Naive B cell (primary cell): Measurements from ENCODE around the gene SAE1. TPM values are rescaled to one million over a fixed set of nuclear protein-coding genes. Genes with fewer than 3 reads are reported as not detected.
"Not testable (repeated sequence)": the region's sequence is repeated elsewhere in the genome, so short reads cannot be mapped to it uniquely, and the experiment has no call there.

ENCODE experiments used
- ATAC-seq, 2 donors: fragments of 150-1000 bp; cut with Tn5 transposase; 2 replicates each; pipeline ENCODE4 v1.10.0; 2021; ENCODE audit warnings: low read depth in 2 of 2, mild to moderate bottlenecking in 2 of 2, moderate library complexity in 2 of 2
- DNase-seq: peaks from one replicate; pipeline ENCODE4 v3.0.0; 2022
- H3K27ac Mint-ChIP-seq, 6 donors: one replicate each; pipeline ENCODE4 v1.8.0; 2020 to 2022; ENCODE audit warnings: mild to moderate bottlenecking in 6 of 6, mixed read lengths in 6 of 6, moderate library complexity in 5 of 6, inconsistent platforms in 2 of 6
- H3K27me3 Mint-ChIP-seq, 3 donors: one replicate each; pipeline ENCODE4 v1.8.0; 2021 to 2022; ENCODE audit warnings: mixed read lengths in 3 of 3, mild to moderate bottlenecking in 1 of 3
- H3K36me3 Mint-ChIP-seq, 2 donors: one replicate each; pipeline ENCODE4 v1.8.0; 2020 to 2022; ENCODE audit warnings: mixed read lengths in 2 of 2, inconsistent platforms in 1 of 2, mild to moderate bottlenecking in 1 of 2
- H3K4me1 Mint-ChIP-seq, 3 donors: one replicate each; pipeline ENCODE4 v1.8.0; 2020 to 2022; ENCODE audit warnings: mixed read lengths in 3 of 3, inconsistent platforms in 1 of 3, mild to moderate bottlenecking in 1 of 3, moderate library complexity in 1 of 3
- H3K4me3 Mint-ChIP-seq, 8 donors: one replicate each; pipeline ENCODE4 v1.8.0; 2020 to 2022; ENCODE audit warnings: mild to moderate bottlenecking in 8 of 8, mixed read lengths in 8 of 8, moderate library complexity in 8 of 8, inconsistent platforms in 2 of 8
- H3K9me3 Mint-ChIP-seq, 7 donors: one replicate each; pipeline ENCODE4 v1.8.0; 2020 to 2022; ENCODE audit warnings: mixed read lengths in 7 of 7, mild to moderate bottlenecking in 5 of 7, inconsistent platforms in 2 of 7, moderate library complexity in 1 of 7
- polyA plus RNA-seq, 6 donors: library from polyadenylated mRNA; unstranded; fragments of 300-500 nt; fragmentation: Illumina TruSeq; gene quantifications; one replicate each; pipeline ENCODE4 v1.2.3, GENCODE V29; 2021; ENCODE audit warnings: low read depth in 6 of 6

SAE1 gene
- polyA plus RNA-seq, 6 donors from 2014 or later = 74.7 to 97.1 (median 78.9) TPM

DNA sequence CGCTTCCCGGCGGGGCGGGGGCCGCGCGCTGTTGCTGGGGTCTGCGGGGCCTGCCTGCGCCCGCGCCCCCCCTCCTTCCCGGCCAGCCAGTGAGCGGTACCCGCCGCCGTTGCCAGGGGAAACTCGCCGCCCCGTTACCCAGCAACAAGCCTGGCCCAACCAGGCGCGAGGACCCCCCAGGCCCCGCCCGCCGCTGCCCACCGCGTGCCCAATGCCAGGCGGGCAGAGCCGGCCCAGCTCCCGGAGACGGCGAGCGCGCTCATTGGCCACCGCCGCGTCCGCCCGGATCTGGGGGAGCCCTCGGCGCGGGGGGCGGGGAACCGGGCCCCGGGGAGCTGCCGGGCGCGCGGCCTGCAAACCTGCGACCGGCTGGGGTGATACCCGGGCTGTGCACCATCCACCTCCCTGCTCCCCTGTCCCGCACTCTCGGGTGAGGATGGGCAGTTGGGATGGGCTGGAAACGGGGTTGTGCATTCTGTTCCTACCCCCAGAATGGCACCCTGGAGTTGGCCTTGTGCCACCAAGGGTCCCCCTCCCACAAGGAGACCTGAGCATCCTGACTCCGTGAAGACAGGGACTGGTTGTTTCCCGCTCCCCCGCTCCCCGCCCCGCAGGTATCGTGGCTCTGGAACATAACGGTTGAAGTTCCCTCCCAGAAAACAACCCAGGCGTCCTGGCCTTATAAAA is 109.1 kb downstream of the SAE1 start:
- H3K9me3 Mint-ChIP-seq = peaks cover 0 to 4% (median 0%) of the 10 kb centered on the region in 7 donors
- peak; percentile 62 for DNase-seq
- peak overlapping the region in 2 of 6 donors; percentile 61 to 85 for H3K27ac Mint-ChIP-seq
- peaks cover 0 to 4% of the 10 kb centered on the region in 2 donors for H3K36me3 Mint-ChIP-seq
- H3K27me3 Mint-ChIP-seq = peaks cover 7 to 26% (median 12%) of the 10 kb centered on the region in 3 donors
- peaks cover 5 to 28% (median 6%) of the 10 kb centered on the region in 3 donors for H3K4me1 Mint-ChIP-seq
- ATAC-seq = peak; percentile 38 to 39
- H3K4me3 Mint-ChIP-seq = peak overlapping the region in 5 of 8 donors; percentile 16 to 80 (median 59)

DNA sequence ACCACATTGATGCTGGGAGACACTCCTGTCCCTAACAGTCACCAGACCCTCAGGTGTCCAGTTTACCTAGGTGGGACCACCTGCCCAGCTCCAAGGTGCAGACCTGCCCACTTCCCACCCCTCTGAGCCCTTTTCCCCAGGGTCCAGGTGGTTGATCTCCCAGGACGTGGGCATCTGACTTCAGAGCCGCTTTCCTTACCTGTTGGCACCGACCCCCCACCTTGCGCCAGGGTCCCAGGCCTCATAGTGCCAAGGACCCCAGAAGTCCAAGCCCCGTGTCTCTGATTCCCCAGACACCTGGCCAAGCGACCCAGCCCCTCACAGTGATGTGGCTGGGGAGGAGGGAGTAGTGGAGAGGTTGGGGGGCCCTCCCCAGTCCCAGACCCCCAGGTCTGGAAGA is 109.9 kb downstream of the SAE1 start:
- H3K9me3 Mint-ChIP-seq = peaks cover 0 to 4% (median 0%) of the 10 kb centered on the region in 7 donors
- peaks cover 0 to 4% of the 10 kb centered on the region in 2 donors for H3K36me3 Mint-ChIP-seq
- ATAC-seq (no peak), DNase-seq (no peak)
- peaks cover 12 to 34% (median 15%) of the 10 kb centered on the region in 3 donors for H3K27me3 Mint-ChIP-seq
- peak overlapping the region in 2 of 6 donors; percentile 61 to 63 for H3K27ac Mint-ChIP-seq
- peak overlapping the region in 5 of 8 donors; percentile 36 to 61 (median 57) for H3K4me3 Mint-ChIP-seq
- peaks cover 6 to 33% (median 10%) of the 10 kb centered on the region in 3 donors for H3K4me1 Mint-ChIP-seq

DNA sequence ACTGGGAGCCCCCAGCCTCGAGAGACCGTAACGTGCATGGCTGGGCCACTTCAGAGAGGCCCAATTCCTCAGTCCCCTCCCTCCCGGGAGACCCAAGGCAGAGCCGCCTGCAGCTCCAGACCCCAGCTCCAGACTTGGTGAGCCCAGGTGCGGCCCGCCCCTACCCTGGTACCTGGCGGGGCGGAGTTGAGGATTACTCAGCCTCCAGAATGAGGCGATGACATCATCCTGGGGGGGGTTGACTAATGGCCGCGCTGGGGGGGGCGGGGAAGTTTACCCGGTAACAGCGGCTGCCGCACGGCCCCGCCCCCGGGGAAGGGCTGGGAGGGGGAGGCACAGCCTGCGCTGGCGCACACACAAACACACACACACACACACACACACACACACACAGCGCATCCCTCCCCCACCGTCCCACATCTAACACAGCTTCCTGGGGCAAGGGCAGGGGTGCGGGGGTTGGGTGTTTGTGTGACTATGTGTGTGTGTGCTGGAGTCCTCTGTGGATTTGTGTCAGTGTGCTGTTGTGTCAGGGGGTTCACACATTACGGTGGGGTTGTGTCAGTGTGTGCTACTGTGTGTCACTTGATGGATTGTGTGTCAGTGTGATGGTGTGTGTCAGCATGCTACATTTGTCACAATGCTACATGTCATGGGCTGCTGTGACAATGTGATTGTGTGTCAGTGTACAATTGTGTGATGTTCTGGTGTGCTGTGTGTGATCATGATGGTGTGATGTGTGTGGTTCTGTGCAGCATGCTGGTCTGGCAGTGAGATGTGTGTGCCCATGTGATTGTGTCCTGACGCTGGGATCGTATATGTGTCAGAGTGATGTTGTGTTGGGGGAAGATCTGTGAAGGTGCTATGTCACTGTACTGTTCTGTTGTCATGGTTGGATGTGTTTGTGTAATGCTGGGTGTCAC is 110.6 kb downstream of the SAE1 start:
- peak overlapping the region in 2 of 6 donors; percentile 61 to 63 for H3K27ac Mint-ChIP-seq
- H3K4me3 Mint-ChIP-seq = peak overlapping the region in 3 of 8 donors; percentile 36 to 57 (median 48)
- H3K27me3 Mint-ChIP-seq = peaks cover 7 to 34% (median 16%) of the 10 kb centered on the region in 3 donors
- H3K36me3 Mint-ChIP-seq = peaks cover 0 to 4% of the 10 kb centered on the region in 2 donors
- H3K9me3 Mint-ChIP-seq = peaks cover 0 to 4% (median 0%) of the 10 kb centered on the region in 7 donors
- peak; percentile 72 for DNase-seq
- ATAC-seq = peak; percentile 57 to 59
- peaks cover 6 to 33% (median 10%) of the 10 kb centered on the region in 3 donors for H3K4me1 Mint-ChIP-seq

DNA sequence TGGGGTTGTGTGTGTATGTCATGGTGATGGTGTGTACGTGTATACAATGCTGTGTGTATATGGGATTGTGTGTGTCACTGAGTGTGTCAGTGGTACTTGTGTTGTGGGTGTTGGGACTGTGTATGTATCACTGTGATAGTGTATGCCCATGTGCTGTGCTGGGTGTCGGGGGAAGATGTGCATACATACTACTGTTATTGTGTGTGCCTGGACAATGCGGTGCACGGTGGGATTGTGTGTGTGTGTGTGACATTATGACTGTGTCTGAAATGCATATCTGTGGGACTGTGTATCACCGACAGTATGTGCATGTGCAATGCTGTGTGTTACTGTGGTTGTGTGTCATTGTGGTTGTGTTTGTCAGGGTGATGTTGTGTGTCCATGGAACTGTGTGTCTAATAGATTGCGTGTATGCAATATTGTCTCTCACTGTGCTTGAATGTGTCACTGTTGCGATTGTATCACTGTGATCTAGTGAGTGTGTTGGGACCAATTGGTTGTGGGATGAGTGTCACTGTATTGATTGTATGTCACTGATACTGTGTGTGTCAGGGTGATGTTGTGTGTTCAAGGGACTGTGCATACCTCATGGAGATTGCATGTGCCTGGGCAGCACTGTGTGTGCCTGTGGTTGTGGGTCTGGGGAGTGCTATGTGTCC is 111.4 kb downstream of the SAE1 start:
- Mint-ChIP-seq H3K9me3 (peaks cover 0 to 4% (median 0%) of the 10 kb centered on the region in 7 donors), H3K27ac (no peak overlapping the region), H3K27me3 (peaks cover 6 to 34% (median 17%) of the 10 kb centered on the region in 3 donors), H3K4me1 (peaks cover 6 to 33% (median 10%) of the 10 kb centered on the region in 3 donors), H3K4me3 (no peak overlapping the region), H3K36me3 (peaks cover 0 to 4% of the 10 kb centered on the region in 2 donors)
- ATAC-seq (no peak), DNase-seq (no peak)

DNA sequence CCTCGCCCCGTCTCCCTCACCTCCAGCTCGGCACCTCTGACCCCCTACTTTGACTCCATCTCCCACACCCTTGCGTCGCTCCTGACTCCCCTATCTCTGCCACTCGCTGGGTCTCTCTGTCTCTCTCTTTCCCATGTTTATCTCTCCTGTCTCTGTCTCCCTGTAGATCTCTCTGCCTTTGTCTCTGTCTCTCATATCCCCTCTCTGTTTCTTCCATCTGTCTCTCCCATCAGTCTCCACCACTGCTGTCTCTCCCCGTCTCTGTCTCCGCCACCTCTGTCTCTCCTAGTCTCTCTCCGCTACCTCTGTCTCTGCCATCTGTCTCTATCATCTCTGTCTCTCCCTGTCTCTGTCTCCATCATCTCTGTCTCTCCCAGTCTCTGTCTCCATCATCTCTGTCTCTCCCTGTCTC is 112.7 kb downstream of the SAE1 start:
- Mint-ChIP-seq H3K27ac (peak overlapping the region in 3 of 6 donors; percentile 39 to 82 (median 79)), H3K9me3 (peaks cover 0 to 4% (median 0%) of the 10 kb centered on the region in 7 donors), H3K4me1 (peaks cover 11 to 36% (median 12%) of the 10 kb centered on the region in 3 donors), H3K4me3 (peak overlapping the region in 6 of 8 donors; percentile 67 to 84 (median 78)), H3K36me3 (peaks cover 0 to 4% of the 10 kb centered on the region in 2 donors), H3K27me3 (peaks cover 13 to 39% (median 23%) of the 10 kb centered on the region in 3 donors)
- no peak for DNase-seq
- no peak for ATAC-seq

DNA sequence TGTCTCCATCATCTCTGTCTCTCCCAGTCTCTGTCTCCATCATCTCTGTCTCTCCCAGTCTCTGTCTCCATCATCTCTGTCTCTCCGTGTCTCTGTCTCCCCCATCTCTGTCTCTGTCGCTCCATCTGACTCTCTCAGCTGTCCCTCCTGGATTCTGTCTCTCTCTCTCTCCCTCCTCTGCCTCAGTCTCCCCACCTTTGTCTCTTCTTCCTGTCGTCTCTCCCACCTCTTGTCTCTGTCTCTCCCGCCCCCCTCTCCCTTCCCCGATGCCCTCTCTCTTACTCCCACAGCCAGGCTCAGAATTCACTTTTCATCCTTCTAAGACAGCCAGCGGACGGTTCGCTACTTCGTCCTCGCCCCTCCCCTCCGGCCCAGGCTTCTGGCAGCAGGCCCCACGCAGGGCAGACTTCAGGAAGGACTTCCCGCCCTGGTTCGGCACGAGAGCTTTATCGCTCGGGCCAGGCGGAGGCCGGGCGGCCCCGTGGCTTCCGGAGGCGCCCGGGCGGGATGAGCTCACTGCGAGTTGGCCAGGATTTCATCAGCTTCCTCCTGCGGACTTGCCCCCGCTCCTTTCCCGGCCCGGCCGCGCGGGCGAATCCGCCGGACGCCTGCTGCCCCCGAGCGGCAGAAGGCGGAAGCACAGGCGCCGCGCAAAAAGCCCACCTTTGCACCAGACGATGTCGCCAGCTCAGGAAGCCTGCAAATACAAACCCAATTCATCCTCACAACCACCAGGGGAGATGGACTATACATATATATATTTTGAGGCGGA is 113.3 kb downstream of the SAE1 start:
- H3K36me3 Mint-ChIP-seq = peaks cover 0 to 4% of the 10 kb centered on the region in 2 donors
- peaks cover 10 to 37% (median 19%) of the 10 kb centered on the region in 3 donors for H3K27me3 Mint-ChIP-seq
- peaks cover 0 to 4% (median 0%) of the 10 kb centered on the region in 7 donors for H3K9me3 Mint-ChIP-seq
- peak overlapping the region in 4 of 6 donors; percentile 48 to 83 (median 80) for H3K27ac Mint-ChIP-seq
- H3K4me1 Mint-ChIP-seq = peaks cover 7 to 31% (median 11%) of the 10 kb centered on the region in 3 donors
- peak overlapping the region in 6 of 8 donors; percentile 9 to 83 (median 70) for H3K4me3 Mint-ChIP-seq
- peak; percentile 86 for DNase-seq
- ATAC-seq = peak; percentile 61 to 63

DNA sequence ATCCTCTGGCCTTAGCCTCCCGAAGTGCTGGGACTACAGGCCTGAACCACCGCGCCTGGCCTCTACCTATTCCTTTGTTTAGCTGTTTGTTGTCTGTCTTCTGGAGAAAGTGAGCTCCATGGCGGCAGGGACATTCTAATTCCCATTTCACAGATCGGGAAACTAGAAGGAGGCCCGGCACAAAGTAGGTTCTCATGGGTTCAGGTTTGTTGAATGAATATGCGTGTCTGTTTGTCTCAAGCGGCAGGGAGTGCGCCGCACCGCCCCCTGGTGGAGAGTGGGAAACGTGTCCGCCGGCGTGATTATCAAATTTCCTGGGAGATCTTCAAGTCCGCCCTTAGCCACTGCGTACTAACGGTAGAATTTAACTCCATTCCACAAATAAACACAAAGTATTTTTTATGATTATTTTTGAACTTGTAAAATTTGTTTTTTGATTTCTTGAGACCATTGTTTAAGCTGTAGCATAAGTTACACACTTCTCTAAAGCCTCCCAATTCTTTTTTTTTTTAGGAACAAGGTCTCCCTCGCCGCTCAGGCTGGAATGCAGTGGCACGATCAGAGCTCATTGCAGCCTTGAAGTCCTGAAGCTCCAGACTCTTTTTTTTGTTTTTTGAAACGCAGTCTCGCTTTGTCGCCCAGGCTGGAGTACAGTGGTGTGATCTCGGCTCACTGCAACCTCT is 116.8 kb downstream of the SAE1 start:
- Mint-ChIP-seq H3K9me3 (peaks cover 0 to 4% (median 0%) of the 10 kb centered on the region in 7 donors), H3K36me3 (peaks cover 0 to 4% of the 10 kb centered on the region in 2 donors), H3K4me1 (peaks cover 5 to 24% (median 7%) of the 10 kb centered on the region in 3 donors), H3K27ac (peak overlapping the region in 2 of 6 donors; percentile 56 to 58), H3K27me3 (peaks cover 7 to 24% (median 16%) of the 10 kb centered on the region in 3 donors), H3K4me3 (peak overlapping the region in 3 of 8 donors; percentile 3 to 39 (median 16))
- peak; percentile 66 for DNase-seq
- ATAC-seq = no peak

DNA sequence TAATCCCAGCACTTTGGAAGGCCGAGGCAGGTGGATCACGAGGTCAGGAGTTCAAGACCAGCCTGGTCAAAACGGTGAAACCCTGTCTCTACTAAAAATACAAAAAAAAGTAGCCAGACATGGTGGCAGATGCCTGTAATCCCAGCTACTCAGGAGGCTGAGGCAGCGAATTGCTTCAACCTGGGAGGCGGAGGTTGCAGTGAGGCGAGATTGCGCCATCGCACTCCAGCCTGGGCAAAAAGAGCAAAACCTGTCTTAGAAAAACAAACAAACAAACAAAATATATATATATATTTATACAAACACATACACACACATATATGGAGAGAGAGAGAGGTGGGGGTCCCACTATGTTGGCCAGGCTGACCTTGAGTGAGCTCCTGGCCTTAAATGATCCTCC is 122.4 kb downstream of the SAE1 start:
- not testable (repeated sequence) for DNase-seq, ATAC-seq, H3K27ac Mint-ChIP-seq, H3K9me3 Mint-ChIP-seq, H3K27me3 Mint-ChIP-seq, H3K36me3 Mint-ChIP-seq
- Mint-ChIP-seq H3K4me3 (peak overlapping the region in 1 of 8 donors; percentile 46), H3K4me1 (peaks cover 15 to 24% (median 16%) of the 10 kb centered on the region in 3 donors)

DNA sequence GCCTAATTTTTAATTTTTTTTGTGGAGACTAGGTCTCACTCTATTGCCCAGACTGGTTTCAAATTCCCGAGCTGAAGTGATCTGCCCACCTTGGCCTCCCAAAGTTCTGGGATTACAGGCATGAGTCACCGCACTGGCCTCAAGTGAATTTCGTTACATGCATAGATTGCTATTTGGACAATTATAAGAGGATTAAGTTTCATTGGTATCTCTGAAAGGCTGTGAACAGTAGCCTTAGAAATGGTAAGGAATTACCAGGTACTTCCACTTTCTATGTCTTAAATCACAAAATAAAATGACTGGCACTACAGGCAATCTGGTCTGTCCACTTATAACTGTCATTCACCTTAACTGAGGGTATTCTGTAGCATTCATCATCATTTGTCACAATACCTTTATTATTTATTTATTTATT is 122.8 kb downstream of the SAE1 start:
- peak overlapping the region in 2 of 8 donors; percentile 1 to 46 for H3K4me3 Mint-ChIP-seq
- no peak for ATAC-seq

DNA sequence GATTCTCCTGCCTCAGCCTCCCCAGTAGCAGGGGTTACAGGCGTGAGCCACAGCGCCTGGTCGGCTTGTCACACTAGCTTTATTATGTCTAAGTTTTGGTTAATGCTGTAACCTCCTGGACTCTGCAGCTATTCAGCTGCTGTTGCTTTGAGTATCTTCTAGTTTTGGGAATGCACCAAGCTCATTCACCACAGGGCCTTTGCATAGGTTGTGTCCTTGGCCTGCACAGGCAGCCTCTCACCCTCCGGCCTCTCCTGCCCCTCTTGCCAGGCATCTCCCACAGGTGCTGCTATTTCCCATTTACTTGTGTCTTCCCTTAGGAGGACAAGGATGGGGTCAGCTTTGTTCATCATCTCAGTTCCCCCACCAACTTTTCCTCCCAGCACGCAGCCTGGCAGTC is 123.3 kb downstream of the SAE1 start:
- H3K27ac Mint-ChIP-seq = peak overlapping the region in 3 of 6 donors; percentile 13 to 61 (median 24)
- no peaks in the 10 kb centered on the region for H3K27me3 Mint-ChIP-seq

More for the DNA sequence above, 122.8 kb downstream of the SAE1 start:
- DNase-seq = no peak
- no peak overlapping the region for H3K27ac Mint-ChIP-seq
- H3K27me3 Mint-ChIP-seq = no peaks in the 10 kb centered on the region
- H3K9me3 Mint-ChIP-seq = no peaks in the 10 kb centered on the region
- H3K4me1 Mint-ChIP-seq = peaks cover 18 to 29% (median 19%) of the 10 kb centered on the region in 3 donors
- H3K36me3 Mint-ChIP-seq = peaks cover 0 to 2% of the 10 kb centered on the region in 2 donors

DNA sequence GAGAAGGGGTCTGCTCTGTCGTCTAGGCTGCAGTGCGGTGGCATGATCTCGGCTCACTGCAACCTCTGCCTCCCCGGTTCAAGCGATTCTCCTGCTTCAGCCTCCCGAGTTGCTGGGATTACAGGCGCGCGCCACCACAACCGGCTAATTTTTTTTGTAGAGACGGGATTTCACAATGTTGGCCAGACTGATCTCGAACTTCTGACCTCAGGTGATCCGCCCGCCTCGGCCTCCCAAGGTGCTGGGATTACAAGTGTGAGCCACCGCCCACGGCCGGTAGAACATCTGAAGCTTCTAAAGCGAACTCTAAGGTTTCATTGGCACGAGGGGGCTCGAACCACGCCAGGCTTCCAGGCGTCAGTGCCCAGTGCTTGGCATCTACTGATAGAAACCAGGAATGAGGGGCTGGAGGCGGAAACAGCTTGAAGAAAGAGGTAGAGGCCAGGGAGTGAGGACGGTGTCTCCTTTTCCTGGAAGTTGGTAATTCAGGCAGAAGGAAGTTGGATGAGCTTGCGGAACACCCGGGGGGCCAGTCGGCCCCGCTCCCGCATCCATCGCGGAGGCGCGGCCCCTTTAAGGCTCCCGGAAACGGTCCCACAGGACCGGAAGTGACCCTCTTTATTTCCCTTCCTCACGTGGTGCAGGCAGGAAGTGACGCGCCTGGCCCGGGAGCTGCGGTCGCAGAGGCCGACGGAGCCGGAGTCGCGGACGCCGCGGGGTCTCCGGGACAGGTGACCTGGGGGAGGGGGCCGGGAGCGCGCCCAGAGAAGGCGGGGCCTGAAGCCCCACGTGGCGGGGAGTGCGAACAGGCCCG is 125.5 kb downstream of the SAE1 start, which contains the start of gene CCDC9:
CCDC9 (plus strand) TSS at position 647 of the 814 bp plus-strand sequence. CDS start 1,876 bp downstream, outside the sequence.
- Mint-ChIP-seq H3K27me3 (no peaks in the 10 kb centered on the region), H3K9me3 (peaks cover 0 to 2% (median 0%) of the 10 kb centered on the region in 7 donors), H3K36me3 (peaks cover 0 to 28% of the 10 kb centered on the region in 2 donors), H3K27ac (peak within 1 kb of the TSS; percentile 96 to 99 (median 99)), H3K4me3 (peak within 1 kb of the TSS; percentile 85 to 98 (median 94)), H3K4me1 (peaks cover 35 to 48% (median 40%) of the 10 kb centered on the region in 3 donors)
- ATAC-seq = peak; percentile 66
- DNase-seq = peak; percentile 94

More for the DNA sequence above, 123.3 kb downstream of the SAE1 start:
- DNase-seq (no peak), ATAC-seq (no peak)
- Mint-ChIP-seq H3K36me3 (peaks cover 0 to 6% of the 10 kb centered on the region in 2 donors), H3K4me1 (peaks cover 23 to 32% (median 24%) of the 10 kb centered on the region in 3 donors), H3K4me3 (peak overlapping the region in 4 of 8 donors; percentile 1 to 46 (median 21)), H3K9me3 (peaks cover 0 to 1% (median 0%) of the 10 kb centered on the region in 7 donors)
